GM12891 (cell line): ENCODE results near the gene SUN5.
"Not testable (repeated sequence)": the region's sequence is repeated elsewhere in the genome, so short reads cannot be mapped to it uniquely, and the experiment has no call there.

Experiments
- DNase-seq: peaks from one replicate; pipeline ENCODE4 v3.0.0; 2011; ENCODE audit warnings: low spot score; ENCODE audit not compliant: insufficient read length
- FAIRE-seq: peaks from 2 replicates; lab custom pipeline; 2011; peaks lifted over from hg19 to GRCh38; lab: Jason Lieb, UNC
- PAX5 ChIP-seq: IDR thresholded peaks from 2 replicates; pipeline ENCODE4 v1.6.1; 2011; ENCODE audit warnings: low read length, moderate library complexity, mild to moderate bottlenecking; ENCODE audit not compliant: insufficient read depth, severe bottlenecking
- POLR2A ChIP-seq: IDR thresholded peaks from 2 replicates; pipeline ENCODE4 v1.6.1; 2011; ENCODE audit warnings: low read depth, low read length, control low read depth
- POLR2AphosphoS5 ChIP-seq: IDR thresholded peaks from 2 replicates; pipeline ENCODE4 v1.6.1; 2011; ENCODE audit warnings: low read depth, low read length, control low read depth
- POU2F2 ChIP-seq: IDR thresholded peaks from 2 replicates; pipeline ENCODE4 v1.6.1; 2011; ENCODE audit warnings: low read depth, mild to moderate bottlenecking, control low read depth, low read length, moderate library complexity
- SPI1 ChIP-seq: IDR thresholded peaks from 2 replicates; pipeline ENCODE4 v1.6.1; 2011; ENCODE audit warnings: low read depth, low read length, control low read depth
- TAF1 ChIP-seq: IDR thresholded peaks from 2 replicates; pipeline ENCODE4 v1.6.1; 2011; ENCODE audit warnings: low read depth, low read length, control low read depth

Gene SUN5

GRCh38 chr20:32960222-32960518 is 44.1 kb downstream of the SUN5 start:
- no peak for DNase-seq
- TF ChIP-seq POLR2A (no peak), PAX5 (no peak), POU2F2 (no peak), TAF1 (no peak), POLR2AphosphoS5 (no peak), SPI1 (no peak)
- FAIRE-seq, result no peak

- FAIRE-seq (no peak), DNase-seq (no peak)
- TF ChIP-seq TAF1, result no peak
- TF ChIP-seq POU2F2, result no peak
- no peak for TF ChIP-seq POLR2AphosphoS5
- no peak for TF ChIP-seq SPI1
- no peak for TF ChIP-seq POLR2A
- TF ChIP-seq PAX5, result no peak
Observed at GRCh38 chr20:32959351-32960221, 44.6 kb downstream of the SUN5 start.

DNA sequence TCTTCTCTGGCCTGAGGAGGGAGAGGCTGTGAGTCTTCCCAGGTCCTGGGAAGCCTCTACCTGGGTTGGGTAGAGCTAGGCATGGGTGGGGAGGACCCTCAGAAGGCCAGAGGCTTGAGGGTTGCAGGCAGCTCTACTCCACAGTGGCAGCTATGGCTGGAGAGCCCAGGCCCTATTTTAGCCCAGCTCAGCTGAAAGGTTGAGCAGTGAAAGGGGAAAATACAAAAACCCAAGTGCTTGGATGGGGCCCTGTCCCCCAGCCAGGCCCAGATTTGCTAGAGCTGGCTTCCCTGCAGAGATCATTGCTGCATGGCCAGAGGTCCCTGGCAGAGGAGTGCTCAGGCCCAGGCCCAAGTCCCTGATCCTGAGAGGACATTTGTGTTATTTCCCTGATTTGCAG is 45.7 kb downstream of the SUN5 start:
- FAIRE-seq, result no peak
- DNase-seq, result no peak
- TF ChIP-seq POU2F2 (no peak), POLR2AphosphoS5 (no peak)

DNA sequence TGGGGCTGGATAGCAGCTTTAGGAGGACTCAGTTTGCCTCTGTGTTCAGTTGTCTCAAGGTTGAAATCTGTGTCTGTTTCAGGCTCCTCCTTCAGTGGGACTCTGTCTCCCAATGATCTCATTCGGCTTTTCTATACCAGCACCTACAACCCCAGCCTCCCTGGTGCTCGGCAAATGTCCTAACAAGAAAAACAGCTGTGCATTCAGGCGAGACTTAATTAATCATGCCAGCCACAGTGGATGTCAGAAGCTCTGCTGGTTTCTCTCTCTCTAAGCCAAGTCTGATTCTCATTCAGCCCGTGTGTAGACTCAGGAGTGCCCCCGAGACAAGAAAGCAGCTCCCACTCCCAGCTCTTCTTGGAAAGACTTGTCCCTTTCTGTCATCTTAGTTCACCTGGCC is 46.8 kb downstream of the SUN5 start:
- FAIRE-seq, result no peak
- TF ChIP-seq TAF1 (no peak), SPI1 (no peak), POLR2AphosphoS5 (no peak), PAX5 (no peak), POU2F2 (no peak), POLR2A (no peak)
- no peak for DNase-seq

DNA sequence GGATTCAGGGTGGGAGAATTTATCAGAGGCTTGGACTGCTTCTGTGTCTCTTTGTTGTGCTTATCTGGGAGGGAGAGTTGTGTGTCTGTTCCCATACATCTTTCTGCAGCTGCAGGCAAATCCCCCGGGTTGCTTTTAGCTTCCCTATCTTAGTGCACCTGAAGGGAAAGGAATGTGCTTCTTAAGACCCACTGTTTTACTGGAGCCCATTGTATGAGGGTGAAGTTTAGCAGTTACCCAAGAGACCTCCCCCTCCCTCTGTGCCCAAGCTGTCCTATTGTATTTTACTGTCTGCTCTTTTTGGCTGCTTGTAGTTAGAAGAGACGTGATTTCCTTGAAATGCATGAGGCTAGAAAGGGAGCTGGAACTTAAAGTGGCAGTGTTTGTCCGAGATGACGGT is 53.7 kb downstream of the SUN5 start:
- DNase-seq, FAIRE-seq: not testable (repeated sequence)

- TF ChIP-seq SPI1, result no peak
- no peak for DNase-seq
- FAIRE-seq, result peak; percentile 28
Observed at GRCh38 chr20:32946629-32947028, 57.6 kb downstream of the SUN5 start.

- TF ChIP-seq POLR2A, result no peak
- TF ChIP-seq SPI1, result no peak
- TF ChIP-seq TAF1, result no peak
- no peak for TF ChIP-seq PAX5
- no peak for TF ChIP-seq POLR2AphosphoS5
- no peak for TF ChIP-seq POU2F2
- FAIRE-seq, result no peak
- no peak for DNase-seq
Observed at GRCh38 chr20:32945710-32946221, 58.5 kb downstream of the SUN5 start.

- FAIRE-seq (no peak), DNase-seq (no peak)
- no peak for TF ChIP-seq POLR2A
- TF ChIP-seq POLR2AphosphoS5, result no peak
- TF ChIP-seq PAX5, result no peak
- TF ChIP-seq SPI1, result no peak
Observed at GRCh38 chr20:32943490-32944052, 60.7 kb downstream of the SUN5 start.

DNA sequence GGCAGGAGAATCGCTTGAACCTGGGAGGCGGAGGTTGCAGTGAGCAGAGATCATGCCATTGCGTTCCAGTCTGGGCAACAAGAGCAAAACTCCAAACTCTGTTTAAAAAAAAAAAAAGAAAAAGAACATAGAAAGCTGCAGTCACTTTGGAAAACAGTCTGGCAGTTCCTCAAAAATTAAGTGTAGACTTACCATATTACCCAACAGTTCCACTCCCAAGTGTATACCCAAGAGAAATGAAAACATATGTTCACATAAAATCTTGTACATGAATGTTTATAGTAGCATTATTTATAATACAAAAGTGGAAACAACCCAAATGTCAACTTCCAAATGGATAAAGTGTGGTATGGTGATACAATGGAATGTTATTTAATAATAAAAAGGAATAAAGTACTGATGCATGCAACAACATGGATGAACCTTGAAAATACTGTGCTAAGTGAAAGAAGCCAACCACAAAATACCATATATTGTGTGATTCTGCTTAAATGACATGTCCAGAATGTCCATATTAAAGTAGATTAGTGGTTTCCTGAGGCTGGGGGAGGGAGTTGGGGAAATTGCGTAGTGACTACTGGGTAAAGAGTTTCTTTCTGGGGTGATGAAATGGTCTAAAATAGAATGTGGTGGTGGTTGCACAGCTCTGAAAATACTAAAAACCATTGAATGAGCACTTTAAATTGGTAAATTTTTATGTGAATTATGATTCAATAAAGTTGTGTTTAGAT is 62.9 kb downstream of the SUN5 start:
- DNase-seq (no peak), FAIRE-seq (no peak)
- TF ChIP-seq PAX5 (no peak), SPI1 (no peak), POLR2A (no peak)

DNA sequence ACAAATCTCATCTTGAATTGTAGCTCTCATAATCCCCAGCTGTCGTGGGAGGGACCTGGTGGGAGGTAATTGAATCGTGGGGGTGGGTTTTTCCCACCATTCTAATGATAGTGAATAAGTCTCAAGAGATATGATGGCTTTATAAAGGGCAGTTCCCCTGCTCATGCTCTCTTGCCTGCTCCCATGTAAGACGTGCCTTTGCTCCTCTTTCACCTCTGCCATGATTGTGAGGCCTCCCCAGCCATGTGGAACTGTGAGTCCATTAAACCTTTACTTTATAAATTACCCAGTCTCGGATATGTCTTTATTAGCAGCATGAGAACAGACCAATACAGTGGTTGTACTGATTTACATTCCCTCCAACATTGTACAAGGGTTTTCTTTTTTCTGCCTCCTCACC is 69.7 kb downstream of the SUN5 start:
- no peak for FAIRE-seq
- DNase-seq, result no peak
- TF ChIP-seq POLR2A, result no peak
- no peak for TF ChIP-seq POU2F2
- TF ChIP-seq PAX5, result no peak
